RKO (cell line): ENCODE data around the gene HMG20B.

Experiments
- DNase-seq: peaks from one replicate; pipeline ENCODE4 v3.0.0-alpha.2; 2016; ENCODE audit warnings: low spot score

The HMG20B gene

GRCh38 chr19:3607303-3608078 is 34.7 kb downstream of the HMG20B start:
- no peak for DNase-seq

GRCh38 chr19:3608079-3608641 is 35.4 kb downstream of the HMG20B start:
- no peak for DNase-seq

DNA sequence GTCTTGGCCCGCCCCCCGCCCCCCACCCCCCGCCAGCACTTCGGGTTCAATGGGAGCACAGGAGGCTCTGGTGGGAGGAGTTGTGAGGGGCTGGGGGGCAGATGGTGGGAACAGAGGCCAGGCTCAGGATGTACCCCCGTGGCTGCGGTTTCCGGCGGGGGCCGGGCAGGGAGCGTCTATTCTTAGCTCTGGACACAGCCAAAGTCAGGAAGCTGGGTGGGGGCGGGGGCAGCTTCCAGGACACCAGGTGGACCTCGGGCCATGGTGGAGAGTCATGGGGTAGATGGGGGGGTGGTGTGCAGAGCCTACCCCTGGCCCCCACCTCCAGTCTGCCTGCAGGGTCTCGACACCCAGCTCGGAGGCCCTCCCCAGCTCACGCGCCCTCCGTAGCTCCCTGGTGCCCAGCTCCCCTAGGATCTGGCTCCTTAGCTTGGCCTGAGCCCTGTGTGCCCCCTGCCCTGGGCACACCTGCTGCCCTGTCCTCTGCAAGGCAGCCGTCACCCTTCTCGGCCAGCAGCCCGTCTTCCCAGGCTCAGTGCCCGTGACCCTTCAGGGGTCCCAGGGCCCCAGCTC is 36.1 kb downstream of the HMG20B start:
- DNase-seq: no peak

DNA sequence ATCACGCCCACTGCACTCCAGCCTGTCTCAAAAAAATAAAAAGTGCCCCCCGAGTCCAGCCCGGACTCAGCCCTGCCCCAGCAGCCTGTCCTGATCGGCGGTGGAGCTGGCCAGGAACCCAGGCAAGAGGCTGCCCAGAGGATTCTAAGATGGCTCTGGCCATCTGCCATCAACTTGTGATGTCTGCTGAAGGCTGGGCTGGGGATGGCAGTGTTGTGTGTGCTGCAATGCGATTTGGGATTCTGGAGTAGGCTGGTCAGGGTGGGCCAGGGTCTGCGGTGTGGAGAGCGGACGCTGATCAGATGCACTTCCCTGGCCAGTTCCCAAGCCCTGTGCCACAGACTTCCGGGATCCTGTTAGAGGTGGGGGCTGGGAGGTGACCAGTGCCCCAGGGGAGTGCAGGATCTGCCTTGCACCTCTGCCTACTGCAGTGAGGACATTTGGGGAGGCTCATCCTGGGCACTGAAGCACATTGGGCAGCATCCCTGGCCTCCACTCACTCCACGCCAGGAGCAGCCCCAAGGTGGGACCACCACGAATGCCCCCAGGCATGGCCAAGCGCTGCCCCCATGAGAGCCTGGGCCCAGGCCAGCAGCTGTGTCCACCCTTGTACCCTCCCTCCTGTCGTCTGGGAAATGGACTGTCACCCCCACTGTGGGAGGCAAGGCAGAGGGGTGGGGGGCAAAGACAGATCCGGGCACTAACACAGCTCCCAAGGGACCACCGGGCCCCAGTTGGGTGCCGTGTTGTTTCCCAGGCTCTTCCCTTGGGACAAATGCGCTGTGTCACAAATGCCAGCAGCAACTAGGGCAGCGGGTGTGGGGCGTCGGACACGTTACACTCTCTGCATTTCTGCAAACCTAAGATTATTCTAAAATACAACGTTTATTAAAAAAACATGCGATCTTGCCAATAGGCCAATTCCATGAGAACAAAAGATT is 37.3 kb downstream of the HMG20B start:
- no peak for DNase-seq

- no peak for DNase-seq
Measured at GRCh38 chr19:3610745-3611717, 38.3 kb downstream of the HMG20B start.

- no peak for DNase-seq
Measured at GRCh38 chr19:3611841-3612240, 39.1 kb downstream of the HMG20B start.

- no peak for DNase-seq
Measured at GRCh38 chr19:3612330-3612729, 39.6 kb downstream of the HMG20B start.

GRCh38 chr19:3612901-3613741 is 40.4 kb downstream of the HMG20B start:
- DNase-seq: no peak

DNA sequence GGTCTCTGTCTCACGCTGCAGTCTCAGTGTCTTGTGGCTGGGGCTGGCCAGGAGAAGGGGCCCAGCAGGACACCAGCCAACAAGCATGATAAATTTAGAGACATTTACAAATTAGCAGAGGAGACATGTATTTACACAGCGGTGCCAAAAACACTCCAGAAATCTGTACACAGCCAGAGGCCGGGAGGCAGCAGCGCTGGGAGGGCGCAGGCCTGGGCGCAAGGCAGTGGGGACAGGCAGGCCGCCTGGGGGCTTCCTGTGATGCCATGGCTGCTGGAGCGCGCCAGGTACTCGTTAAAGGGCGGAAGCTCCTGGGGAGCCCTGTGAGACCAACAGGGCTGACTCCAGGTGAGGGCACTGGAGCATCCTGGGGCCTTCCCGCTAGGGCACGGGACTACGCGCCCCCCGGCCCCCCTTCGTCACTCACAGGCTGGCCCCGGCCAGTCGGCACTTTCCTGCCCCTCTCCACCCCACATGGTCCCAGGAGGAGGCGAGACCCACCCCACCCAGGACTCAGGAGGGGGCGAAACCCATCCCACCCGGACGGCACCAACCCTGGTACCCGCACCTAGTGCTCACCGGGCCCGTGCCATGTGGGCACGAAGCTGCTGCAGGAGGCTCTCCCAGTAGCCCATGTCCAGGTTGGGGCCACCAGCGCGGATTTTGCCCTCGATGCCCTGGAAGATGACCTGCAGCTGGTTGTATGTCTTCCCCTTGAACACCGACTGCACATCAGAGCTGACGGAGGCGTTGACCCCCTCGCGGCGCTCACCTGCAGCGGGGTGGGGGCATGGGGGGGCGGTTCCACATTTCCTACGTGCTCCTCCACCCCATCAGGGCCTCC is 41.3 kb downstream of the HMG20B start:
- no peak for DNase-seq

GRCh38 chr19:3614858-3615505 is 42.2 kb downstream of the HMG20B start:
- DNase-seq: no peak

DNA sequence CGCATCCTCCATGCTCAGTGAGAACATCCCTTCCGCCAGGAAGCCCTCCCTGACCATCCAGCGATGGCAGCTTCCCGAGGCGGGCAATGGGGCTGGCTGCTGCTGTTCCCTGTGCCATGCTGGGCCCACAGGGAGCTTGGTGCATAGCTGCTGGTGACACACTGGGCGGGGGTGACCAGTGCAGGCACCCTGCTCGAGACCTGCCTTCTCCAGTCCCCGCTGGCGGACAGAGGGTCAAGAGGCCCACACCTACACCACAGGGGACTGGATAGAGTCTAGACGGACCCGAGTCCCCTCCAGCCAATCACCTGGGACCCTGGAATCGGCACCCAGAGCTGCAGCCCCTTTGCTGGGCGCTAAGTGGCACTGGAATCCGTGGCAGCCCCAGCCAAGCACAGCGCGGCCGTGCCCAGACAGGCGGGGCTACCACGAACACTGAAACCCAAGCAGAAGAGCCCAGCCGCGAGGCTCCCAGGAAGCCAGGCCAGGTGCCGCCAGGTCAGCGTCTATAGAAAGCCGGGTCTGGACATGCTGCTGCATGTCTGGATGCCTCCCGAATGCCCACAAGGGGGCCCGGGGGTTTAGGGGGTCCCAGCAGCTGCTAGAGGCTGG is 42.9 kb downstream of the HMG20B start:
- no peak for DNase-seq

DNA sequence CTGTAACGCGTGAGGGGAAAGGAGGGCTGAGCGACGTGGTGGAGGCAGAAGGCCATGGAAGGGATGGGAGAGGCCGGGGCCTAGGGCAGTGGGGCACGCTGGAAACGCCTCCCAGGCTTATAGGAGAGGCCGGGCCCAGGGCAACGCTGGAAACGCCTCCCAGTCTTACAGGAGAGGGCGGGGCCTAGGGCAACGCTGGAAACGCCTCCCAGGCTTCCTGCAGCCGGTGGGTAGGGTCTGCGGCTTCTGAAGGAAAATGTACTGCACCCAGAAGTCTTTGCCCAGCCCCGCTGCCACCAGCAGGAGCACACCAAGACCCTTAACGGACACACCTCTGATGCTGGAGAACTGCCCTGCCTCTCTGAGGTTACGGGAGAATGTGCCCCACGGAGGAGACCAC is 44.7 kb downstream of the HMG20B start:
- DNase-seq: no peak

- no peak for DNase-seq
Measured at GRCh38 chr19:3618144-3618810, 45.5 kb downstream of the HMG20B start.

DNA sequence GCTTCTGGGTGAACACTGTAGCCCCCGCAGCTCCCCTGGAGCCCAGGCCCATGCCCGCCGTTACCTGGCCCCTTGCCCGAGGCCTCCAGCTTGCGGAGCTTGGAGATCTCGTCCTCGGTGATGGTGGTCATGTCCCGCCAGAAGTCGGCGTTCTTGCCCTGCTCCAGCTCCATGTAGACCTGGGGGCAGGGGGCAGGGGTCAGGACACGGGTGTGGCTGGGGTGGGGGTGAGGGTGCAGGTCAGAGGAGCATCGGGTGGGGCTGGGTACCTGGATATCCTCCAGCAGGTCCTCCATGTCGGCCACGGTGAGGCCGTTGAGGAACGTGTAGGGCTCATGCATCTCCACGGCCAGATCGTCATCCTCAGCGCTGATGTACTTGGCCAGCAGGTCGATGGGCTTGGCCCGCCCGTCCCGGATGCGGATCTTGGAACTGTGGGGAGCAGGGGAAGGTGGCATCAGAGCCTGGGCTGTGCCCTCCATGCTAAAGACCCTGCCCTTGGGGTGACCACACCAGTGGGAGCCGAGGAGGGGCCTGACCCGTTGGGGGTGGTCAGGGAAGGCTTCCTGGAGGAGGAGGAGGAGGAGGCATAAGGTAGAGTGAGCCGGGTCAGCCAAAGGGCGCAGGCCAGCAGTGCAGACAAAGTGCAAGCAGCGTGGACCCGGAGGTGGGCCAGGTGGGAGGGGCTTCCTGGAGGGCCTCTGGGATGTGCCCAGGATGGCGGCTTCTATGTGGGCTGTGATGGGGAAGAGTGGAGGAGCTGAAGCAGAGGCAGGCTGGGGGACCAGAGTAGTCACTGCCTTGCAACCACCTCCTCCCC is 46.3 kb downstream of the HMG20B start:
- no peak for DNase-seq

GRCh38 chr19:3619631-3620012 is 46.9 kb downstream of the HMG20B start:
- DNase-seq: no peak

GRCh38 chr19:3620145-3620816 is 47.5 kb downstream of the HMG20B start:
- DNase-seq: no peak
